B cell (primary cell): Measurements from ENCODE around the gene ZNF445. TPM values are rescaled to one million over a fixed set of nuclear protein-coding genes. Genes with fewer than 3 reads are reported as not detected.

Experiments used
- ATAC-seq: fragments of 200-7000 bp; cut with Tn5 transposase; one replicate; pipeline ENCODE4 v1.10.0; 2021; ENCODE audit warnings: low read depth, mild to moderate bottlenecking, moderate number of reproducible peaks, moderate library complexity
- CTCF ChIA-PET: fragments of 350-600 bp; sonication (Branson Sonifier 250); formaldehyde crosslinking; loops from one replicate; lab custom pipeline; 2021; ENCODE audit warnings: antibody characterized with exemption, inconsistent platforms; lab: Charles Lee
- POLR2A ChIA-PET: fragments of 350-600 bp; sonication (Branson Sonifier 250); formaldehyde crosslinking; loops from one replicate; lab custom pipeline; 2021; ENCODE audit warnings: antibody characterized with exemption; lab: Charles Lee
- DNase-seq: peaks from one replicate; pipeline ENCODE4 v3.0.0; 2013
- H2AFZ ChIP-seq: 2 replicates; pipeline ENCODE4 v1.6.1; 2012; ENCODE audit warnings: mild to moderate bottlenecking, low read depth, low read length; ENCODE audit not compliant: insufficient read depth, poor library complexity, severe bottlenecking
- H3K27ac ChIP-seq, 2 donors: 1 replicate in 1 of 2; 2 replicates in 1 of 2; pipeline ENCODE4 v1.5.1; 2012 to 2013; ENCODE audit warnings: low read length in 2 of 2, mild to moderate bottlenecking in 2 of 2, moderate library complexity in 1 of 2
- H3K27me3 ChIP-seq, 4 experiments: fragments of 200-600 bp in 1 of 4; sonication (generic) in 1 of 4; replicated peaks in 1 of 4; 1 replicate in 2 of 4; 2 replicates in 2 of 4; pipeline versions ENCODE4 v1.6.1 to v1.7.0; 2013 to 2016; ENCODE audit warnings: low read length in 3 of 4, mild to moderate bottlenecking in 2 of 4, mixed read lengths in 1 of 4, moderate library complexity in 1 of 4; ENCODE audit not compliant: insufficient read depth in 4 of 4, control insufficient read depth in 3 of 4; ENCODE audit errors: control extremely low read depth in 1 of 4
- H3K36me3 ChIP-seq, 2 experiments: replicated peaks in 1 of 2; 1 replicate in 1 of 2; 2 replicates in 1 of 2; pipeline versions ENCODE4 v1.6.1 to v1.7.1; 2013; ENCODE audit warnings: low read length in 1 of 2; ENCODE audit not compliant: insufficient read depth in 2 of 2, control insufficient read depth in 1 of 2; ENCODE audit errors: control extremely low read depth in 1 of 2, extremely low read depth in 1 of 2
- H3K4me1 ChIP-seq, 2 donors: fragments of 200-600 bp in 1 of 2; sonication (generic) in 1 of 2; 1 replicate in 1 of 2; 2 replicates in 1 of 2; pipeline versions ENCODE4 v1.5.1 to v1.6.1; 2013 to 2017; ENCODE audit warnings: low read length in 2 of 2; ENCODE audit not compliant: control insufficient read depth in 2 of 2, insufficient read depth in 2 of 2
- H3K4me2 ChIP-seq: replicated peaks from 2 replicates; pipeline ENCODE3; 2012; ENCODE audit warnings: mild to moderate bottlenecking, low read depth, low read length; ENCODE audit not compliant: poor library complexity, severe bottlenecking
- H3K4me3 ChIP-seq, 5 experiments: fragments of 200-600 bp in 1 of 5; sonication (generic) in 1 of 5; 1 replicate in 3 of 5; 2 replicates in 2 of 5; pipeline versions ENCODE4 v1.5.1 to v1.7.0; 2011 to 2016; ENCODE audit warnings: low read length in 4 of 5, mild to moderate bottlenecking in 4 of 5, low read depth in 2 of 5, control low read depth in 1 of 5, moderate library complexity in 1 of 5; ENCODE audit not compliant: insufficient read depth in 1 of 5; ENCODE audit errors: control extremely low read depth in 1 of 5, extremely low read depth in 1 of 5
- H3K79me2 ChIP-seq: fragments of 200-600 bp; sonication (generic); one replicate; pipeline ENCODE4 v1.6.0; 2016; ENCODE audit warnings: low read length; ENCODE audit not compliant: control insufficient read depth, insufficient read depth
- H3K9ac ChIP-seq: fragments of 200-600 bp; sonication (generic); 2 replicates; pipeline ENCODE4 v1.6.1; 2017; ENCODE audit warnings: mild to moderate bottlenecking, low read length, moderate library complexity
- H3K9me3 ChIP-seq, 3 donors: one replicate each; pipeline versions ENCODE4 v1.6.1 to v1.7.1; 2013; ENCODE audit warnings: low read length in 2 of 3; ENCODE audit not compliant: control insufficient read depth in 2 of 3, insufficient read depth in 1 of 3; ENCODE audit errors: control extremely low read depth in 1 of 3
- H4K20me1 ChIP-seq: 2 replicates; pipeline ENCODE4 v1.6.0; 2012; ENCODE audit warnings: mild to moderate bottlenecking, low read length; ENCODE audit not compliant: insufficient read depth, control insufficient read depth, poor library complexity, severe bottlenecking
- H3K27ac Mint-ChIP-seq: one replicate; pipeline ENCODE4 v1.8.0; 2021; ENCODE audit warnings: mixed read lengths
- H3K27me3 Mint-ChIP-seq: one replicate; pipeline ENCODE4 v1.8.0; 2021; ENCODE audit warnings: mixed read lengths
- H3K4me1 Mint-ChIP-seq: one replicate; pipeline ENCODE4 v1.8.0; 2021; ENCODE audit warnings: mixed read lengths
- H3K4me3 Mint-ChIP-seq: one replicate; pipeline ENCODE4 v1.8.0; 2021; ENCODE audit warnings: mixed read lengths
- H3K9me3 Mint-ChIP-seq: one replicate; pipeline ENCODE4 v1.8.0; 2022; ENCODE audit warnings: mixed read lengths; ENCODE audit not compliant: insufficient read depth
- EZH2 ChIP-seq: IDR thresholded peaks from 2 replicates; pipeline ENCODE4 v1.6.1; 2012; ENCODE audit warnings: borderline replicate concordance, low read depth, mild to moderate bottlenecking, moderate library complexity, low read length; ENCODE audit not compliant: insufficient read depth, poor library complexity, severe bottlenecking
- WGBS: methylation state at CpG from one replicate; pipeline ENCODE4 v1.1.5; 2013; ENCODE audit warnings: missing lambda C conversion rate; ENCODE audit not compliant: insufficient coverage; 5-methylcytosine and 5-hydroxymethylcytosine counted together
- intact Hi-C: fragments of 100-400 bp; cut with micrococcal nuclease; formaldehyde crosslinking; loops from one replicate; pipeline ENCODE4 v1.10.0; 2022
- polyA plus RNA-seq: library from polyadenylated mRNA; depleted of rRNA; stranded (reverse); fragments of >200 nt; gene quantifications from 2 replicates; pipeline ENCODE4 v1.2.3, GENCODE V29; 2012
- total RNA-seq, 2 donors: library from RNA; stranded (reverse); fragments of 120-200 nt in 1 of 2; gene quantifications; 1 replicate in 1 of 2; 2 replicates in 1 of 2; pipeline versions ENCODE4 v1.2.3 to v1.2.4, GENCODE V29; 2013 to 2022
- TF ChIP-seq, protein P1 (sequence below): fragments of 200-600 bp; IDR thresholded peaks from one replicate; pipeline ENCODE4 v1.8.0; 2022; ENCODE audit warnings: antibody characterized with exemption, mild to moderate bottlenecking

ZNF445 gene
- total and polyA plus RNA-seq, 2 donors (not counting 1 experiment from before 2014, with no cell fraction given), result 2.6 to 29.7 TPM

DNA sequence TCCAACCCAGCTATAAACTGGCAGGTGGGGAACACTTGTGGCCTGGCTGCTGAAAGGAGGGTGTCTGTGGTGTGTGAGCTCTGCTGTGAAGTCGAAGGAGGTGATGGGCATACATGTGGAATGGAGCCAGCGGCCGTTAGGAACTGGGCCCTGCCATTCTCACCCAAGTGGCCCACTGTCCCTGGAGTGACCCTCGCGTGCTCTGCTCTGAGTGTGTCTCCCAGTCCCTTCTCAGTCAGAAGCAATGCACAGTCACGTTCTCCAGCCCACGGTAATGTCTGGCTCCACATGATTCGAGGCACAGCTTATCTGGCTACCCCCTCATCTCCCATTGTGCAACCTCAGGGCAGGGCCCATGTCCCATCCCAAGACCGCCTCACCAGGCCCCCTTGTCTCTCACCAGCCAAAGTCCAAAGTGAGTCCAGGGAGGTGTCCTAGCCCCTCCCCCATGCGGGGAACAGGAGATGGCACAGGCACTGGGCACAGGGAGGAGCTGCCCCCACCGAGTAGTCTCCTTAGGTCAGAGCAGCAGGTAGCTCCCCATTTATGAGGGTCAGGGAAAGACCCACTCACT is 62.9 kb downstream of the ZNF445 start:
- H3K4me3 Mint-ChIP-seq, result no peak overlapping the region
- POLR2A ChIA-PET, result no interaction called here

DNA sequence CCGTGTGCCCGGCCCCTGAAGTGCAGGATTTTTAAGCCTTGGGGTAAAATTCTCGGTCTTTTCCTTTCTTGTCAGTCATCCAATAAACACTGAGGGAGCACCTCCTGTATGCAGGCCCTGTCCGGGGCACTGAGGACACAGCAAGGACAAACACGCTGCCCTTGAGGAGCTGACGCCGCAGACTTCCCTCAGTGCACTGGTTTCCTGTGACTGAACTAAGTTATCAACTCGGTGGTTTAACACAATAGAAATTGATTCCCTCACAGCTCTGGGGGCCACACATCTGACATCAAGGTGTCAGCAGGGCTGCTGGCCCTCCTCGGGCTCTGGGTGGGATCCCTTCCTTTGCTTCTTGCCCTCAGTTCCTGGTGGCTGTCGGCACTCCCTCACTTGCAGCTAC is 65.1 kb downstream of the ZNF445 start:
- no peaks in the 10 kb centered on the region for H3K27me3 ChIP-seq
- no peaks in the 10 kb centered on the region for H3K9me3 Mint-ChIP-seq
- ChIA-PET POLR2A (no interaction called here), CTCF (no interaction called here)
- no peak for TF ChIP-seq EZH2
- TF ChIP-seq, protein P1, sequence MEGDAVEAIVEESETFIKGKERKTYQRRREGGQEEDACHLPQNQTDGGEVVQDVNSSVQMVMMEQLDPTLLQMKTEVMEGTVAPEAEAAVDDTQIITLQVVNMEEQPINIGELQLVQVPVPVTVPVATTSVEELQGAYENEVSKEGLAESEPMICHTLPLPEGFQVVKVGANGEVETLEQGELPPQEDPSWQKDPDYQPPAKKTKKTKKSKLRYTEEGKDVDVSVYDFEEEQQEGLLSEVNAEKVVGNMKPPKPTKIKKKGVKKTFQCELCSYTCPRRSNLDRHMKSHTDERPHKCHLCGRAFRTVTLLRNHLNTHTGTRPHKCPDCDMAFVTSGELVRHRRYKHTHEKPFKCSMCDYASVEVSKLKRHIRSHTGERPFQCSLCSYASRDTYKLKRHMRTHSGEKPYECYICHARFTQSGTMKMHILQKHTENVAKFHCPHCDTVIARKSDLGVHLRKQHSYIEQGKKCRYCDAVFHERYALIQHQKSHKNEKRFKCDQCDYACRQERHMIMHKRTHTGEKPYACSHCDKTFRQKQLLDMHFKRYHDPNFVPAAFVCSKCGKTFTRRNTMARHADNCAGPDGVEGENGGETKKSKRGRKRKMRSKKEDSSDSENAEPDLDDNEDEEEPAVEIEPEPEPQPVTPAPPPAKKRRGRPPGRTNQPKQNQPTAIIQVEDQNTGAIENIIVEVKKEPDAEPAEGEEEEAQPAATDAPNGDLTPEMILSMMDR, result no peak
- DNase-seq (no peak), ATAC-seq (no peak)
- 79% methylated on average over 10 of the region's 10 CpGs for WGBS
- no peaks in the 10 kb centered on the region for H3K4me1 ChIP-seq
- no peak overlapping the region for H3K4me3 Mint-ChIP-seq
- no peaks in the 10 kb centered on the region for H3K79me2 ChIP-seq
- H3K27me3 Mint-ChIP-seq, result no peaks in the 10 kb centered on the region
- no peak overlapping the region for H3K4me3 ChIP-seq
- no peak overlapping the region for H3K27ac Mint-ChIP-seq
- H3K4me1 Mint-ChIP-seq, result no peaks in the 10 kb centered on the region
- no peaks in the 10 kb centered on the region for H4K20me1 ChIP-seq
- no peak overlapping the region for H3K9ac ChIP-seq
- peaks cover 0 to 3% (median 0%) of the 10 kb centered on the region in 3 donors for H3K9me3 ChIP-seq
- H2AFZ ChIP-seq, result no peak overlapping the region
- H3K27ac ChIP-seq, result no peak overlapping the region
- no peaks in the 10 kb centered on the region for H3K36me3 ChIP-seq
- H3K4me2 ChIP-seq, result no peak overlapping the region
- intact Hi-C loops, result no loop called here

More for the DNA sequence above, 62.9 kb downstream of the ZNF445 start:
- Mint-ChIP-seq H3K9me3 (no peaks in the 10 kb centered on the region), H3K27me3 (no peaks in the 10 kb centered on the region), H3K27ac (no peak overlapping the region), H3K4me1 (no peaks in the 10 kb centered on the region)
- no peaks in the 10 kb centered on the region for H3K79me2 ChIP-seq
- no peaks in the 10 kb centered on the region for H3K36me3 ChIP-seq
- no peak overlapping the region for H3K4me2 ChIP-seq
- no peak for DNase-seq
- H3K9ac ChIP-seq, result no peak overlapping the region
- no peak for ATAC-seq
- 100% methylated on average over 11 of the region's 11 CpGs for WGBS
- H2AFZ ChIP-seq, result no peak overlapping the region
- H3K9me3 ChIP-seq, result peaks cover 0 to 8% (median 0%) of the 10 kb centered on the region in 3 donors
- TF ChIP-seq EZH2, result no peak
- TF ChIP-seq, protein P1, result no peak
- no peaks in the 10 kb centered on the region for H4K20me1 ChIP-seq
- CTCF ChIA-PET, result no interaction called here
- H3K27me3 ChIP-seq, result no peaks in the 10 kb centered on the region
- no peak overlapping the region for H3K27ac ChIP-seq
- intact Hi-C loops, result no loop called here
- H3K4me3 ChIP-seq, result no peak overlapping the region
- H3K4me1 ChIP-seq, result no peaks in the 10 kb centered on the region
